GM21528 (cell line): ENCODE data around the gene GSTM4.

Source experiments
- ATAC-seq: cut with Tn5 transposase; IDR thresholded peaks from one replicate; pipeline ENCODE4 v1.9.1; 2021; ENCODE audit warnings: mild to moderate bottlenecking, moderate library complexity; ENCODE audit not compliant: unreplicated experiment, low FRiP score

Gene GSTM4

DNA sequence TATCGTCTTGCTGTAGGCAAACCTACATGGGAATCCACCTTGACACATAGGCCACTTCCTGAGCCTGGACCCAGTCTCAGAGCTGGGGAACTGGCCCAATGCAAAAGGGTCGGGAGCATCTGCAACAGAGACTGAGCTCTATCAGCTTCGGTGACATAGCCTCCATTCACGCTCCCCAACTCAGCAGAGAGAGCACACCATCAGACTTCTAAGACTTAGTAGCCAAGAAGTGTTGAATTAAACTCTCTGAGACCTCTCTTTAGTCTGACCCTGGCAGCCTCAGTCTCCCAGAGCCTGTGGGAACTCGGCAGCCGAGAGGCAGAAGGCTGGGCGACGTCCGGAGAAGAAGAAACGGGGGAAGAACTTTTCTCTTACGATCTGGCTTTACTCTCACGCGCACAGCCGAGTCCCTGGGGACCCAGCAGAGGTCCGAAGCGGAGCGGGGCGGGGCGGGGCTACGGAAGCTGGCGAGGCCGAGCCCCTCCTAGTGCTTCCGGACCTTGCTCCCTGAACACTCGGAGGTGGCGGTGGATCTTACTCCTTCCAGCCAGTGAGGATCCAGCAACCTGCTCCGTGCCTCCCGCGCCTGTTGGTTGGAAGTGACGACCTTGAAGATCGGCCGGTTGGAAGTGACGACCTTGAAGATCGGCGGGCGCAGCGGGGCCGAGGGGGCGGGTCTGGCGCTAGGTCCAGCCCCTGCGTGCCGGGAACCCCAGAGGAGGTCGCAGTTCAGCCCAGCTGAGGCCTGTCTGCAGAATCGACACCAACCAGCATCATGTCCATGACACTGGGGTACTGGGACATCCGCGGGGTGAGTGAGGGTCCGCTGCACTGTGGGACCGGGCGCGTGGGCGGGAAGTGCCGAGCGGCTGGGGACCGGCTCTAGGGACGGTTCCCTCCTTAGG, at the start of gene GSTM4:
TSS of gene GSTM4 (plus strand) at position 485 of the 905 bp plus-strand sequence. CDS start at position 776, 291 bp downstream.
- peak; percentile 93 for ATAC-seq

DNA sequence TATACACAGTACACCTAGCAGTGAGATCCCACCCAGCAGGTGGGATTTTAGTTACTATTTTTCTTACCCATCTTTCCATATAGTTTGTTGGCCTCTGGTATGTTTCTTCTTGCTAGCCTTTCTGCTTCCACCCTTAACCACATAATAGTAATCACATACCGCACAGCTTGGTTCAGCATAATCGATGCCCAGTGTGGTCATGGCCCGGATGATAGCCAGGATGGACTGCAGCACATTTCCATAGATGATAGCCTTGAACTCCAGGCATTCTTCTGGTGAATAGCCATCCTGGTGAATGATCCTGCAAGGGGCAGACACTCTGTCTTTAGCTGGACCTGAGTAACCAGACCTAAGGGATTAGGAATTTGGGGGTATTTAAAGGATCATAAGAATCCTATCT, 46.0 kb upstream of the GSTM4 start:
- no peak for ATAC-seq

DNA sequence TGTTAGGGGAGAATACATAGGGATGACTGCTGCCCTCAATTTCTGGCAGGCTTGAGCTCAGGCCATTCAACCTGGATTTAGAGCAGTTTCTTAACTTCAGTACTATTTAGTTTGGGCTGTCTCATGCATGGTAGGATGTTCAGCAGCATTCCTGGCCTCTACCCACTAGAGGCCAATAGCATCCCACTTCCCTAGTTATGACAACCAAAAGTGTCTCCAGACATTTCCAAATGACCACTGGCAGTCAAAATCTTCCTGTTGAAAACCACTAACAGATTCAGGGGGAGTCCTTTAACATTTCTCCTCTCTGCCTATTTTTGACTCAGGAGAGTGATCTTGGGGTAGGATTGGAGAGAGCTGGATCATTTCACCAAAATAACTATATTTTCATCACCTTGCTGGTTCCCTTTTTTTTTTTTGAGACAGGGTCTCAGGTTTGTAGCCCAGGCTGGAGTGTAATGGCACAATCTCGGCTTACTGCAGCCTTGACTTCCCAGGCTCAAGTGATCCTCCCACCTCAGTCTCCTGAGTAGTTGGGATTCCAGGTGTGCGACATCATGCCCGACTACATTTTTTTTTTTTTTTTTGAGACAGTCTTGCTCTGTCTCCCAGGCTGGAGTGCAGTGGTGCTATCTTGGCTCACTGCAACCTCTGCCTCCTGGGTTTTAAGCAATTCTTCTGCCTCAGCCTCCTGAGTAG, 45.1 kb upstream of the GSTM4 start:
- ATAC-seq = no peak

DNA sequence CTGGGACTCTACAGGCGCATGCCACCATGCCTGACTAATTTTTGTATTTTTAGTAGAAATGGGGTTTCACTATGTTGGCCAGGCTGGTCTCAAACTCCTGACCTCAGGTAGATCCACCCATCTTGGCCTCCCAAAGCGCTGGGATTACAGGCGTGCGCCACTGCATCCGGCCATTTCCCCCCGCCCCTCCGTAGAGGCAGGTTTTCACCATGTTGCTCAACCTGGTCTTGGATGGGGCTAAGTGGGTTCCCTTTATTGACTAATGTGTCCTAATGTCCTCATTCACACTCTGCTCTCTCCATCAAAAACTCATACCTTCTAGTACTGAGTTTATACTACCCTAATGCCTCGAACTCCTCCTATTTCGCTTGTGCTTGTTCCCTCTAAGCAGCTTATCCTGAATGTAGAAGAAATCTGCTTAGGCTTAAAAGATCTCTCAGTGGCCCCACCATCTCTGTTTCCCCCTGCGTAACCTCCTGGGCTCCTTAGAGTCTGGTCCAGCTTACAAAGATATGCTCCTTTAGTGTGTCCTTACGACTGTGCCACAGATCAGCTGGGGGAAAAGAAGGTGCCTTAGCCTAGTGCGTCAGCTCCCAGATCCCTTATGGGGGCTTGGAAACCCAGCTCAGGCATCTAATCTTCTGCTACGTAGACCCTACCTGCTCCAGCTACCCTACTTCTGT, 44.5 kb upstream of the GSTM4 start:
- no peak for ATAC-seq

DNA sequence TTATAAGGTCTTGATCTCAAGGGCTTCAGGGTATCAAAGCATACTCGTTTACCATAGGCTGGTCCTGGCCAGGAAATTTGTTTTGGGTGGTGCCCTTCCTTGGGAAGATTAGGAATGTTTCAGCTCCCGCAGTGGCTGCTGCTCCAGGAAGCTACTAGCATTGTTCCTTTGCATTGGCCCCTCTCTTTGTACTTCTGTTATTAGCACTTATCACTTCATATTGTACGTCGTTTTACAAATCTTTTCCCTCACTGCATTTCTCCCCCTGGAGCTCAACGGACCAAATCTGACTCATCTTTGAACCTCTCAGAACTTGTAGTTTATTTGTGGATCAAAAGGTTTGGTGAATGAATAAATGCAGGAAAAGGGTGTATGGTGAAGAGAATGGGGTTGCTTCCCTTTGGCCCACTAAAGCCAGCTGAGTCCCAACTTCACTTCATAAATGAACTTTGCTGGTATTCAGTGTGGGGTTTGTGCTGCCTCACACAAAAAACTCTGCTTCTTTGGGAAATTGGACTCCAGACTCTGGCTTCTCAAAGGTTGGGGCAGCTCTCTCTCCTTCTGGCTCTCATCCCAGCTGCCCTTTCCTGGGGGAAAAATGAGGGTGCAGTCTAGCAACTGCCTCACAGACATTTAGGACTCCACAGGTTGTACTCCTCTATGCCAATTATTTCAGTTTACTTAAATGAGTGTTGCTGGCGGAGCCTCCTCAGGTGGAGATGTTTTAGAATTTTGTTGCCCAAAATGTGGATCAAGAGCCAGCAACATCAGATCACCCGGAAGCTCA, 42.3 kb upstream of the GSTM4 start:
- ATAC-seq = no peak

DNA sequence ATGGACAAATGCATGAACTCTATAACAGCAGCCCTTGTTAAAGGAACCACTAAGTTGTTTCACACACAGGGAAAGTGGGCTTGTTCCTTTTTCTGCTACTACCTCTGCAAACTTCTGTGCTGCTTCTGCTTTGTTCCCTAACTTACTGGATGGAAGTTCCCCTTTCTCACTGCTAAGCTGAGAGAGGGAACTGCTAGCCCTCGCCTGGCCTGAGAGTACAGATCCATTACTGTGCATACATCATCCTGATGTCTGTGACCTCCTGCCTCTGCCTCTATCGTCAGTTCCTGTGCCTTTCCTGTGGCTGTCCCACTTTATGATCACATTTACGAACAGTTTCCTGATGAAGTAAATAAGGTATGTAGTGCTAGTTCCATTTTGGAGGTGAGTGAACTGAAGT, 40.0 kb upstream of the GSTM4 start:
- no peak for ATAC-seq

DNA sequence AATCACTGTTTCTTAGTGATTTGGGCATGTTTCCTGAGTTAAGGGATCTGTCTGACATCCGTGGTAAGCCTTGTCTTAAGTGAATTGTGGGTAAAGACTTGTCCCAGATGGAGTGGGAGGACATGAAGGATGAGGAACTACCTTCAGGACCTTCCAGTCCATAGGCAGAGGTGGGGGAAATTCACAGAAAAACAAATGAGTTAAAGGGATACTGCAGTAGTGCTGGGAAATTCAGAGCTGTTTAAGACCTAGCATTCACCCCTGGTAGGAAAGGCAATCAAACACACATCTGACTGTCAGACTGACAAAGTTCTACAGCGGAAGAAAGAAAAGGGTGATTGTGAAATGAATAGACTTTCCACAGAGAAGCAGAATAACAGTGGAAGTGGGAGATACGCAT, 39.5 kb upstream of the GSTM4 start:
- no peak for ATAC-seq

DNA sequence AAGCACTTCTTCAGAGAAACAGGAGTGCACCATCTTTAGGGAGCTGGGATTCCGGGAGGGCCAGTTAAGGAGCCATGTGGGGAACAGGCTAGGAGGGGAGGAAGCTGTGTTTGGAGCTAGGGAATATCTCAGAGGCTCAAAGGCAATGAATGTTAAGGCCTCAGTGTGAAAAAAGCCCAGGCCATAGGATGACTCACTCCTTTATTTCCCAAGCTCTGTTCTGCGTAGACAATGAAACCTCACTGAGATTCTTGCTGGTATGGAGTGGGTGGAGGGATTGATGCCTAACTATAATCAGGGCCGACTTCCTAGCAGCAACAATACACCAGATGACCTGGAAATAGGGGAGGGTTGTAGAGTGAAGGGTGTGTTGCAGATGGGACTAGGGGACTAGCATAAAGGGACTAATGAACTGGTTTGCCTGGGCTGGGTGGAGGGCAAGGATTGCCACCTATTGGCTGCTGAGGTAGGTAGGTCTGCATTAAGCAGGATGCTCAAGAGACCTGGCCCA, 38.6 kb upstream of the GSTM4 start:
- no peak for ATAC-seq

DNA sequence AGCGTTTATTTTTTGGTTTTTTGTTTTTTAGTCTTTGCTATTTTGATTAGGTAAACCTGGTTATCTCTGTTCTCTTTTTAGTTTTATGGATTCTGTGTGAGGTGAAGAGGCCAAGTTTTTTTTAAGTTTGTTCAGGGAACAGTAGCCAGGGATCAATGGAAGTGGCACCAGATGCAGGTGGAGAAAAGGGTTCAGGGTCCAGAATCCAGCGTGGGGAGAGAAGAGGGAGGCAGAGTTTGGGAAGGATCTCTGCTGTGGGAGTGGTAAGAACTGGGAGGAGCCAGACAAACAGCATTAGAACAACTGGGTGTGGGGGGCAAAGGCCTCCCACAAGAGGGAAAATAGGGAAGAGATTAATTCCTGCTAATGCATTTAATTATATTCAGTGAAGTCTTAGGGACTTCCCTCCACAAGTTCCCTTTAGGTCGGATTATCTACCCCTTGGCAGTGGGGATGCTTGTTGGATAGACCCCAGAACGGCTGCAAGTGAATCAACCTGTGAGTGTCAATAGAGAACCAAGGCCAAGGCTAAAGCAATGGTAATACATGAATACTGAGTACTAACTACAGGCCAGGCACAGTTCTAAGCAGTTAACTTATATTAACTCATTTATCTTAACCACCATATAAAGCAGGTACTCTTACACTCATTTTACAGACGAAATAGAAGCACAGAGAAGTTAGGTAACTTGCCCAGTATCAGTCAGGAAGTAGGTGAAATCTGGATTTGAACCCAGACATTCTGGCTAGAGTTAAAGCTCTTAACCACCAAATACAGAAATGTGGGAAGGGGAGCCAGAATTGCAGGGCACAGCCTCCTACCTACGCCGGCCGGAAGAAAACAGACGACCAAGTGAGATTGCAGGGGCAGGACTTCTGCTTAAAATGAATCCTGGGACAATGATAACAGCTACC, 37.0 kb upstream of the GSTM4 start:
- no peak for ATAC-seq

DNA sequence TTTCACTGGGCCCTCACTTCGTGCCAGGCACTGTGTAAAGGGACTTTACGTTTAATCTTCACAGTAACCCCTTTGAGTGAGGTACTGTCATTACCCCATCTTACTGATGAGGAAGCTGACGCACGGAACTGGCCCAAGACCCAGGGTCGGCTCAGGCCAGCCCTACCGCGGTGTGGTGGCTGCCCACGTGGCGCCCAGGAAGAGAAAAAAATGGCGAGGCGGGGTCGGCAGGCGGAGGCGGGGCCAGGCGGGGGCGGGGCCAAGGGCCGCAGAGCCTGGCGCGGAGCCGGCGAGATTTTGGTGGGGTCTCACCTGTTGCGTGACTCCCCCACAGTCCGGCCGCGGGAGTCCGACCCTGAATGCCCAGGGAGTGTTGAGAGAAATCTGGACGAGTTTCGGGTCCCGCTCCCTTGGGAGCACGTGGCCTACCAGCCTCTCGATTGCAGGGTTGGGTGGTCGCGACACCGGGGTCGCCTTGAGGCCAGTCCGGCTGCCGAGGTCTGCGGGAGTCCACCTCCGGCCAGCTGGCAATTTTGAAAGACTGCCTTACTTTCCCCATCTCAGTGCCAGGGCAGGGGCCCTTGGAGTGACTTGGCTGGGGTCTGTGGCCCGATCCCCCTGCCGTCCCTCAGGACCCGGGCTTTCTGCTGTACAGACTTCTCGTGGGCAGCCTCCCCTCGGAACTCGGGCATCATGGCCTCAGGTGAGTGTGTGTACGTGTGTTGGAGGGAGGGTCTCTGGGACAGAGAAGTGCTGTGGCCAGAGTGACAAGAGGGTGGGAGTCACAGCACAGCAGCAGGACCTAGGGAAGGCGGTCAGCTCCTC, 36.1 kb upstream of the GSTM4 start, which contains the start of the genes AMPD2 and GNAT2:
TSS of gene AMPD2 (plus strand) at position 262 of the 825 bp plus-strand sequence. CDS start 1,339 bp downstream, outside the sequence.
TSS of gene GNAT2 (minus strand) at position 41 of the 825 bp plus-strand sequence. CDS start 6,746 bp downstream, outside the sequence.
- peak; percentile 48 for ATAC-seq

DNA sequence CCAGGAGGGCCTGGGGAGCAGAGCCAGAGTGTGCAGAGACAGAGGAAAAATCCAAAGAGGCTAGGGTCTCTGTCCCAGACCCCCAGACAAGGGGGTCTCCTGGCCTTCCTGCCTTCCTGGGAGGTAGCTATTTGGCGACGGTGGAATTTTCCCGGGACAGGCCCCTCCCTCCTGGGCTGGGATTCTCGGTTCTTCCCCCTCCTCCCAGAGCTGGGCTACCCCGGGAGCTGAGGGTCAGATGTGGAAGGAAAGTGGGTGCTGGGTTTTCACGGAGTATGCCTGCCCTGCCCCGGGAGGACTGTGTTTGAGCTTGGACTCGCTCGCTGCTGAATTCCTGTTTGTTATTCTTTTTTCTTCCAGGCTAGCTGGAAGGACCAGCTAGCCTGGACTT, 35.5 kb upstream of the GSTM4 start:
- ATAC-seq = peak; percentile 1

DNA sequence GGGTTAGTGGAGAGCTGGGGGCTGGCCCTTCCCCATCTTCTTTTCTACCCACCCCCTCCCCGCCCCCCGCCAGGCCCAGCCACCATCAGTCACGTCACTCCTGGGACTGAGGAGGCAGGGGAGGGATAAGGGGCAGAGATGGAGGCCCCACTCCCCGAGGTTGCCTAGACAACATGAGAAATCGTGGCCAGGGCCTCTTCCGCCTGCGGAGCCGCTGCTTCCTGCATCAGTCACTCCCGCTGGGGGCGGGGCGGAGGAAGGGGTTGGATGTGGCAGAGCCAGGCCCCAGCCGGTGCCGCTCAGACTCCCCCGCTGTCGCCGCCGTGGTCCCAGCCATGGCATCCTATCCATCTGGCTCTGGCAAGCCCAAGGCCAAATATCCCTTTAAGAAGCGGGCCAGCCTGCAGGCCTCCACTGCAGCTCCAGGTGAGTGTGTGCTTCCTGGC, 35.0 kb upstream of the GSTM4 start:
- ATAC-seq = peak; percentile 66

DNA sequence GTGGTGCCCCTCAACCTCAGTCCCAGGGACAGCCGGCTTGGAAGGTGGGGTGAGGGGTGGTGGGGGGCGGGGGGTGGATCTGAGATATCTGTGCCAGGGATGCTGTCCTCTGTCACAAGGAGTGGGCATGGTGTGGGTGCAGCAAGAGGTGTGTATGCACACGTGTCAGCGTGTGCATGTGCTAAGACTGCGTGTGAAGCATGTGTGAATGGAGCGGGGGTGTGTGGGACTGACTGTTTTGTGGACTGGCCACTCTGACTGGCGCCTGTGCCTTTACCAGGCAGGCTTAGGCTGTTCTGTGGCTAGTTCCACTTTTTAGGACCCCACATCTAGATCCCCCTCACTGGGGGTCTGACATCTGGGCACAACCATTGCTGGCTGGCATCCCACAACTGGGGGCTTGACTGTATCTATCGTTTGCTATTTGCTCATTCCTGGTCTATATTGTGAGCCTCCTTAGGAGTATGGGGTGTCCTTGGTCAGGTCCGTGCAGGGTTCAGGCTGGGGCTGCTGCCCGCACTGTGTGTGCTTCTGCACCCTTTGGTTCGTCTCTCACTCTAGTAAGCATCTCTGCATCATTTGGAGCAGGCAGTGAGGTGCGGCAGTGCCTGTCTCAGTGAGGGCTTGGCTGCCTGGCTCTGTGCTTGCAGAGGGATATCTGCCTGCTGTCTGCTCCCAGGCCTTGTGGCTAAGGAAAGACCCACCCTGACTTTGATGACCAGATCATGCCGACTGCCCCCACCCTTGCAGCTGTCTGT, 34.3 kb upstream of the GSTM4 start:
- no peak for ATAC-seq

DNA sequence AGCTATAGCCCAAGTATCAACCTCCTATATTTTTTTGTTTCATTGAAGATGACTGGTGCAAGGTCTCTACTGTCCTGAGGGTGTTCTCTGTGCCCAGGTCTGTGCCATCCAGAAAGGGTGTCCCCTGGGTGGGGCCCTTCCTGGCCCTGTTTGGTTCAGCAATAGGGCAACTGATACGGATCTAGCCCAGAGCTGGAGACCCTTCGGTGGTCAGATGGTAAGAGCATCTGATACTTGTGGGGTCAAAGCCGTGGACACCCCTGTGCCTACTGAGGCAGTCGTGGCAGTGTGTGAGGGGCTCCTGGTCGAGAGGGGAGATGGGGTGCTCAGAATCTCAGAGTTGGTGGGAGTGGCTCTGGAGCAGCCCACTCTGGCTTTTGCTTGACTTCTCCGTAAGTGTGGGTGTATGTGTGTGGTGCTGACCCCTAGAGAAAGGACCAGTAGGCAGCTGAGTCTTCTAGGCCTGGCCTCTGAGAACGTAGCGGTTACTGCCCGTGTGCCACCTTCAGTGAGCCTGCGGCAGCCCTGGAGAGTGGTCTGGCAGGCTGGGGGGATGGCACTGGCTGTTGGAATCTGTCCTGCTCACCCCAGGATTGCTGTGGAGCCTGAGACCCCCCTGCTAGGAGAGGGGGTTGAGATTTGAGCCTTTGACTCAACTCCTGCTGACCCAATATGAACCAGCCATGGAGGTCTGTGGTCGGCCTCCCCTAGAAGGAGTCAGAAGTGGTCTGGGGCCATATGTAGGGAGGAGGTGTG, 33.6 kb upstream of the GSTM4 start:
- no peak for ATAC-seq

DNA sequence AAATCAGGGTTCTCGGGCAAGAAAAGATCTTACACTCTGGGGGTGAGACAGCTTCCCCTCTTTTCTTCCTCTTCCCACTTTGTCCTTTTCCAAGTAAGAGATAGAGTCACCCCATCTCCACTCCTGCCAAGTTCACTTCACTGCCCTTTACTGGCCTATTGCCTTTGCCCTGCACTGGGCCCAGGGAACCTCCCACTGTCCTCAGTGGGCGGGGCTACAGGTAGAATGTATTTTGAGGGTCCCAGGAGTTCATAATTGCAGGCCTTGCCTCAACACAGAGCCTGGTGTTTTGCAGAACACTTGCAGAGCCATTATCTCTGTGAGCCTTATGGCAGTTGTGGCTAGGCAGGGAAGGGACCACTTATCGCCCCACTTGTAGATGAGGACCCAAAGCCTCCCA, 33.0 kb upstream of the GSTM4 start:
- no peak for ATAC-seq

DNA sequence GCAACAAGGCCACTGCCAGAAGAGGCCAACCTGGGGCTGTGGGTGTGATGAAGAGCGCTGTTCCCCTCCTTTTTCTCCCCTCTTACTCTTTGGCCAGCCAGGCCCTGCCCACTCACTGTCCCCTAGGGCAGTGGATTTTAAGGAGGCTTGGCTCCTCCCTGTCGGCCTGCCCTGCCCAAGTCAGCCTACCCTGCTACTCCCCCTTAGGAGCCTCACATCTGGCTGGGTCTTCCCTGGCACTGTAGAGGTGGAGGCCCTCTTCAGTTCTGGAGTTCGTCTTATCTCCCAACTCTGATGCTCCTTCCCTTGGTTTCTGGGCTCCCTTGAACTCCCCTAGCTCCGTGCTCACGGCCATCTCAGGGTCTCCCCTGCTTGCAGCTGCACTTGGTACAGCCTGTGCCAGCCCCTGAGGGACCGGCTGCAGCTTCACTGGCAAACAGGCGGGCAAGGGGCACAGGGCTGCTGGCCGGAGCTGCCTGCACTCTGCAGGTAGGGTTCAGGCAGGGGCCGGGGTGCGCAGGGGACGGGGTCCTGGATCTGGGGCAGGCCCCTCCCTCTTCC, 32.2 kb upstream of the GSTM4 start:
- no peak for ATAC-seq
